AG04450 (cell line): ENCODE data around the gene GMDS. TPM values are rescaled to one million over a fixed set of nuclear protein-coding genes. Genes with fewer than 3 reads are reported as not detected.
A peak's percentile ranks its signal among the peaks of the same experiment; 100 is the strongest.

Experiments
- CTCF ChIA-PET: fragments of 300-600, 350-600 bp; formaldehyde crosslinking; extraction: SDS; loops from one replicate; lab custom pipeline; 2022; ENCODE audit warnings: antibody characterized with exemption, inconsistent platforms; lab: Charles Lee
- POLR2A ChIA-PET: fragments of 350-600 bp; formaldehyde crosslinking; extraction: SDS; loops from one replicate; lab custom pipeline; 2021; ENCODE audit warnings: antibody characterized with exemption, inconsistent platforms; lab: Yijun Ruan, JAX
- DNase-seq: peaks from one replicate; pipeline ENCODE4 v3.0.0-alpha.2; 2011; ENCODE audit warnings: low read depth, low spot score
- H3K27ac ChIP-seq: one replicate; pipeline ENCODE4 v1.5.1; 2012; ENCODE audit warnings: low read depth, low read length, control low read depth
- H3K27me3 ChIP-seq: one replicate; pipeline ENCODE4 v1.6.0; 2012; ENCODE audit warnings: low read length; ENCODE audit not compliant: control insufficient read depth, insufficient read depth
- H3K4me3 ChIP-seq: 2 replicates; pipeline ENCODE4 v1.5.1; 2011; ENCODE audit warnings: mild to moderate bottlenecking, low read depth, low read length, control low read depth
- H3K9me3 ChIP-seq: 2 replicates; pipeline ENCODE4 v1.5.1; 2012; ENCODE audit warnings: low read length; ENCODE audit not compliant: control insufficient read depth, insufficient read depth
- polyA plus RNA-seq: library from polyadenylated mRNA; depleted of rRNA; stranded (reverse); fragments of >200 nt; gene quantifications from 2 replicates; pipeline ENCODE4 v1.2.3, GENCODE V29; 2011
- TF ChIP-seq, protein P1 (sequence below): IDR thresholded peaks from 2 replicates; pipeline ENCODE4 v1.5.1; 2011; ENCODE audit warnings: low read depth, low read length, control low read depth, inconsistent platforms

The GMDS gene
- polyA plus RNA-seq, 1 experiment = 26.4 TPM

DNA sequence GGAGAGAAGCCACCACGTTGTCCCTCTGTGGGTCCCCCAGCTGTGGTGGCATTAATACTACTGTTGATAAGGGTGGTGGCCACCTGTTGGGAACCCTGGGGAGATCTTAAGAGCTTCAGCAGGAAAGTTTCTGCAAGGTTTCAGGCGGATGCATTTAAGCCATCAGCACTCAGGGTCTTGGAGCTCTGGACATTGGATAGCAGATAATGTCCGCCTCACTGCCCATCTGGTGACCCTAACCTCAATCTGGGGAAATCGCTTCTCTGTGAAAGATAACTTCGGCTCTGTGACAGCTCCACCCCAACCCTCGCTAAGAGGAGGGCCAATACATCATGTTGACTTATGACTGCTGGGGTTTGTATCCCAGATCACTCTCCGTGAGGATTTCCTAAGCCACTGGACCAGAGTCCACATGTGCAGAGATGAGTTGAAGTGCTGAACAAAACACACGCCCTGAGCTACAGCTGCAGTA, 542.8 kb downstream of the GMDS start:
- TF ChIP-seq, protein P1, sequence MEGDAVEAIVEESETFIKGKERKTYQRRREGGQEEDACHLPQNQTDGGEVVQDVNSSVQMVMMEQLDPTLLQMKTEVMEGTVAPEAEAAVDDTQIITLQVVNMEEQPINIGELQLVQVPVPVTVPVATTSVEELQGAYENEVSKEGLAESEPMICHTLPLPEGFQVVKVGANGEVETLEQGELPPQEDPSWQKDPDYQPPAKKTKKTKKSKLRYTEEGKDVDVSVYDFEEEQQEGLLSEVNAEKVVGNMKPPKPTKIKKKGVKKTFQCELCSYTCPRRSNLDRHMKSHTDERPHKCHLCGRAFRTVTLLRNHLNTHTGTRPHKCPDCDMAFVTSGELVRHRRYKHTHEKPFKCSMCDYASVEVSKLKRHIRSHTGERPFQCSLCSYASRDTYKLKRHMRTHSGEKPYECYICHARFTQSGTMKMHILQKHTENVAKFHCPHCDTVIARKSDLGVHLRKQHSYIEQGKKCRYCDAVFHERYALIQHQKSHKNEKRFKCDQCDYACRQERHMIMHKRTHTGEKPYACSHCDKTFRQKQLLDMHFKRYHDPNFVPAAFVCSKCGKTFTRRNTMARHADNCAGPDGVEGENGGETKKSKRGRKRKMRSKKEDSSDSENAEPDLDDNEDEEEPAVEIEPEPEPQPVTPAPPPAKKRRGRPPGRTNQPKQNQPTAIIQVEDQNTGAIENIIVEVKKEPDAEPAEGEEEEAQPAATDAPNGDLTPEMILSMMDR = no peak

DNA sequence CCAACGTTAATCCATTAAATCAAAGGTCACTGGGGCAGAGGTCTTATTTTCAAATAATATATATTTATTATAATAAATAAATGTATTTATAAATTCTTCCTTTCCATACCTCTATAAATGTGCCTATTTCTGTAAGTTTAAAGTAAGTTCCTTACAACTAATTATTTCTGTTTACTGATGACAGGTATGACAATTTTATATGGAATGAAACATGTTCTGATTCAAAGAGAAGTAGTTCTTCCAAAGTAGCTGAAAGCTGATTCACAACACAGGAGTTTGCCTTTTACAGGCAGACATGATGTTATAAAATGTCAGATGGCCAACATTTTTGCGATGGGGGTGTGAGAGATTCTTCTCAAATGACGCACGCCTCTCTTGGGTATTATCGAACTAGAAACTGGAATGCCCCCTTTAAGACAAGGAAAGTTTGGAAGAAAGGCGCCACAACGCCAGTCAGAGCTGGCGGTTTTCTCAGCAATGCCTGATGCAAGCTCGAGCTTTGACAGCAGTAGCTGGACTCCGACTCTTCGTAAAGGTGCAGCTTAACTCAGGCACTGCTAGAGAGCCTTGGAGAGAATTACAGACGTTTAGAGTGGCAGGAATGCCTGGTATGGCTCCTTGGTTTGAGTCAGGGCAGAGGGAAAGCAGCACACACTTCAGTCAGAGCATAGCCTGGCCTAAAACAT, 543.6 kb downstream of the GMDS start:
- TF ChIP-seq, protein P1 = no peak
- ChIA-PET CTCF (interaction anchor here (0.5 to 4.1 kb wide), 4 partner anchors 14 to 747 kb away, joined by 3 to 20 read pairs (median 6); no protein-coding TSS in a partner anchor), POLR2A (interaction anchor here (0.7 kb wide), 1 partner anchor 40 kb away, joined by 3 read pairs; no protein-coding TSS in a partner anchor)
- H3K9me3 ChIP-seq = peaks cover 3% of the 10 kb centered on the region; the same call in 1 of the 2 replicates
- peak overlapping the region; percentile 87 for H3K27ac ChIP-seq
- no peaks in the 10 kb centered on the region for H3K27me3 ChIP-seq
- DNase-seq = peak; percentile 61
- no peak overlapping the region for H3K4me3 ChIP-seq

More for the DNA sequence above, 542.8 kb downstream of the GMDS start:
- DNase-seq = no peak
- ChIA-PET CTCF (interaction anchor here (0.6 to 4.1 kb wide), 3 partner anchors 15 to 746 kb away, joined by 3 to 20 read pairs (median 5); no protein-coding TSS in a partner anchor), POLR2A (no interaction called here)
- peak overlapping the region; percentile 87 for H3K27ac ChIP-seq
- H3K4me3 ChIP-seq = no peak overlapping the region
- H3K27me3 ChIP-seq = no peaks in the 10 kb centered on the region
- peaks cover 3% of the 10 kb centered on the region; the same call in 1 of the 2 replicates for H3K9me3 ChIP-seq

DNA sequence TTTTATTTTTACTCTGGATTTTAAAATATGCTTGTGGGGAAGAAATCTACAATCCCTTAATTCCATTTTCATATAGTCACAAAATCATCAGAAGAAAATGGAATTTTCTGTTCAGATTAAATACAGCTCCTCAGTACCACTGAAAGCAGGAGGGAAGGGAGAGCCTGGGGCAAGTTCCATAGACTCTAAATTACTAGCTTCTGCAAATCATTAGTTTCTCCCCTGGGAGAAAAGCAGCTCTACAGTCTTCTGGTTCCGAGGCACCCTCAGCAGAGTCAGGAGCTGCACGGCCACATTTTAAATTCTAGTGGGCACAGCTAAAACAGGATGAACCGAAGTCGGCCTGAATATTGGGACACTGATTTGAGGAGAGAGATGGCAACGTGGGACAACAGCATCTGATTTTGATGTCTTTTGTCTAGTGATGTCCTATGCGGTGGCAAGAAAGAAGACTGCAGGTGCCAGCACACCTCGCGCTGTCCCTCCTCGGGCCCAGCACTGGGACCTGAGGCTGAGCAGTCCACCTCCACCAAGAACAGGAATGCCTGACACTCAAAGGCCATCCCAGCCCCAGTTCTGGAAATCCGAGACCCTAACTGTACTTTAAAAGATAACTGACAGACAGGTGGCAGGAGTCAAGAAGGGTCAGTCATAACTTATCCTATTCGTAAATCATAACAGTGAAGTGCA, 545.0 kb downstream of the GMDS start:
- CTCF ChIA-PET = interaction anchor here (4.1 kb wide), 1 partner anchor 13 kb away, joined by 20 read pairs; no protein-coding TSS in a partner anchor
- Histone ChIP-seq H3K4me3 (no peak overlapping the region), H3K27ac (no peak overlapping the region), H3K9me3 (peaks cover 3% of the 10 kb centered on the region; the same call in 1 of the 2 replicates), H3K27me3 (no peaks in the 10 kb centered on the region)
- TF ChIP-seq, protein P1 = no peak
- POLR2A ChIA-PET = no interaction called here
- DNase-seq = no peak

DNA sequence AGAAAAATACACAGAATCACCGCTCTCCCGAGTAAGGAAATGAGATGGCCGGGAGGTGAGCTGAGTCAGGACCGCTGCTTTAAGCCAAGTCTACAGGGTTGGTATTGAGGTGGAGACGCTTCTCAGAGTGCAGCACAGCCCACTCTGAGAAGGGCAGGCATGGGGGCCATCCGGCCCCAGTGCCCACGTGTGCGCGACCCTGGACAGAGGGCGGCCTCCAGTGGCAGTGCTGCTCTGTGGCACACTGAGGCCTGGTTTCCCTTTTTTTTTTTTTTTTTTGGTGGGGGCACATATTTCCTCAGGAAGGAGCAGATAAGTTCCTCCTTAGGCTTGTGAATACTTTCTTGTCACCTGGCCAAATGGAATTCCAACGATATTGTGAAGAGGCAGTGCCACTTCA, 546.9 kb downstream of the GMDS start:
- ChIA-PET POLR2A (no interaction called here), CTCF (no interaction called here)
- no peaks in the 10 kb centered on the region for H3K27me3 ChIP-seq

More for the DNA sequence above, 546.9 kb downstream of the GMDS start:
- TF ChIP-seq, protein P1 = no peak
- no peak for DNase-seq
- Histone ChIP-seq H3K27ac (no peak overlapping the region), H3K9me3 (peaks cover 3% of the 10 kb centered on the region; the same call in 1 of the 2 replicates), H3K4me3 (no peak overlapping the region)
